ENCODE measurements around the gene SERBP1.
A peak's percentile ranks its signal among the peaks of the same experiment; 100 is the strongest.

Gene SERBP1

DNA sequence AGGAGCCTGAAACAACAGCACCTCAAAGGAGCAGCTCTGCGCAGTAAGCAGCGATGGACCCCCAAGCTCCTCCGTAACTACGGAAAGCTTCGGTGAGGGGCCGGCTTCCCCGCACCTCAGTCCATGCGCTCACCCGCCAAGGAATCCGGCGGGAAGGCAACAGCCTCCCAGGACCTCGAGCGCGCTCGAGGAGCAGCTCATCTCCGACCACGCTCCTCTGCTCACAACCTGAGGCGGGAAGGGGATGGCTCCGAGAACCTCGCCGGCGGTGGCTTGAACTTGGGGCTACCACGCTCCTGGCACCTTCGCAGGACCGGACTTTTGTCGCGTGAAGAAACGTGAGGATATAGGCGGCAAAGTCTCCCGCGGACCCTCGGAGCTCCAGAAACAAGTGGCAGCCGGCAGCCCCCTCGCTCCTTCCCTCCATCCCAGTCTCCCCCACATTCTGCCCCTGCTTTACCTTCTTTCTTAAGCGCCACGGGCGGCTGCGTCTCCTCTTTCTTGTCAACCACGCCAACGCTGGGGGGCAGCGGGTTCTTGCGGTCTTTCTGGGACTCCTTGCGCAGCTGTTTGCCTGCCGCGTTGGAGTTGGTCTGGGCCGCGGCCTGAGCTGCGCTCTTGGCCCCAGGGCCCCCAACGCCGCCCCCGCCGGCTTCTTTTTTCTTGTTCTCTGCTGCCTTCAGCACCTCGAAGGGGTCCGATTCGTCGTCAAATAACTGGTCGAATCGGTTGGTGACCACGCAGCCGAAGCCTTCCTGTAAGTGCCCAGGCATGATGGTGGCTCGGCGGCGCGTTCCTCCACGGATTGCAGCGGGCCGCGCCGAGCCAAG lies 459 bp downstream of the SERBP1 start (continued):
- TF ChIP-seq ZNF2 (tag by site-specific recombination; IDR thresholded peaks at IDR 0.05) (peak; percentile 22), ZFP37 (tag by site-specific recombination; IDR thresholded peaks at IDR 0.05) (peak; percentile 64; the same call in 1 of the 2 replicates), ZNF449 (tag by site-specific recombination; IDR thresholded peaks at IDR 0.05) (0 out of 2 replicates have a peak, but pooled peaks have one; percentile 24), TRIM28 (IDR thresholded peaks at IDR 0.05; ENCODE audit: borderline replicate concordance, low read length) (no peak), ZNF639 (tag by site-specific recombination; IDR thresholded peaks at IDR 0.05) (peak; percentile 20; the same call in 1 of the 2 replicates)

DNA sequence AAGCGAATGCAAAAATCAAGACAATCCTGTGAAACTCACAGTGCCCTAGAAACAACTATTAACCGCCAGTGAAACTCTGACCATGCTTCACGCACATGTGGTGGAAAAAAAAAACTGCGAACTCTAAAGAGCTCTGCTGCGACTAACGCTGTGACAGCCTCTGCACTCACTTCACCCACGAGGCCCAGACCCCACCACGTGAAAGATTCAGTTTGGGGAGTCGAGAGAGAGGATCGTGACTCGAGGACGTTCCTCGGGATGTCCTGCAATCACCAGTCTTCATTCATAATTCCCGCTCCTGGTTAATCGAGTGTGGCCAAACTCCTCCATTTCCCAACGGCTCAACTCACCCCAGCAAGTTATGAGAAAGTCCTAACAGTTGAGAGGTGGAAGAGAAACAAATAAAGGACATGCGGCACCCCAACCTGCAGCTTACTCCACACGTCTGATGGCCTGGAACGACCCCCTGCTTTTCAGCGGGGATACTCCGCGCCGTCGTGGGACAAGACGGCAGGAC lies 1.1 kb downstream of the SERBP1 start:
- ChIA-PET POLR2A (interaction anchor here (0.7 to 2.5 kb wide), 6 partner anchors 9 to 275 kb away, joined by 3 to 9 read pairs (median 4); no protein-coding TSS in a partner anchor), CTCF (interaction anchor here (0.6 to 2.8 kb wide), 6 partner anchors 11 to 925 kb away, joined by 3 to 11 read pairs (median 4); no protein-coding TSS in a partner anchor)
- TF ChIP-seq ZNF362 (tag by site-specific recombination; IDR thresholded peaks at IDR 0.05) (peak; percentile 60; the same call in 1 of the 2 replicates), ZFP3 (tag by site-specific recombination; IDR thresholded peaks at IDR 0.05; ENCODE audit: low read depth) (no peak), ZNF24 (tag by site-specific recombination; IDR thresholded peaks at IDR 0.05) (no peak), ZNF830 (tag by site-specific recombination; IDR thresholded peaks at IDR 0.05; ENCODE audit: low read depth) (no peak), GLIS1 (tag by site-specific recombination; IDR thresholded peaks at IDR 0.05) (no peak), ZBTB10 (tag by site-specific recombination; IDR thresholded peaks at IDR 0.05) (no peak), SCRT1 (tag by site-specific recombination; IDR thresholded peaks at IDR 0.05; ENCODE audit: borderline replicate concordance) (no peak), ZNF266 (tag by site-specific recombination; IDR thresholded peaks at IDR 0.05; ENCODE audit: low read depth) (no peak), ZBTB17 (tag by site-specific recombination; IDR thresholded peaks at IDR 0.05) (0 out of 2 replicates have a peak, but pooled peaks have one; percentile 23), ZNF768 (tag by site-specific recombination; IDR thresholded peaks at IDR 0.05) (no peak), ZNF416 (tag by site-specific recombination; IDR thresholded peaks at IDR 0.05) (no peak), OSR2 (tag by site-specific recombination; IDR thresholded peaks at IDR 0.05) (no peak), ZNF426 (tag by site-specific recombination; IDR thresholded peaks at IDR 0.05) (no peak), EGR2 (tag by site-specific recombination; IDR thresholded peaks at IDR 0.05; ENCODE audit: low read depth) (no peak), SCRT2 (tag by site-specific recombination; IDR thresholded peaks at IDR 0.05) (no peak)
- Histone ChIP-seq H3K9me3 (ENCODE audit: control insufficient read depth, insufficient read depth, low read depth, low read length) (no peaks in the 10 kb centered on the region), H3K36me3 (ENCODE audit: control insufficient read depth in 2 of 2, insufficient read depth in 1 of 2, low read length in 2 of 2) (peaks cover 20 to 51% of the 10 kb centered on the region in 2 experiments), H3K4me1 (ENCODE audit: control insufficient read depth, insufficient read depth, low read length) (peaks cover 4% of the 10 kb centered on the region), H3K27ac (ENCODE audit: extremely low read depth, low read depth, low read length) (peak overlapping the region; percentile 96), H3K4me3 (ENCODE audit: low read depth, low read length) (peak overlapping the region; percentile 98)
